PC-3 (cell line): ENCODE data around the gene POLDIP2.

ENCODE experiments used
- EZH2 ChIP-seq: fragments of 300-600 bp; sonication (generic); IDR thresholded peaks from one replicate; pipeline ENCODE4 v1.6.1; 2017; ENCODE audit warnings: antibody characterized with exemption, mild to moderate bottlenecking, low read length; ENCODE audit not compliant: unreplicated experiment
- TF ChIP-seq, protein P1 (sequence below): fragments of 300-600 bp; sonication (generic); conservative IDR thresholded peaks from 2 replicates; pipeline ENCODE4 v1.5.1; 2017; ENCODE audit warnings: antibody characterized with exemption, low read depth, mild to moderate bottlenecking, low read length

DNA sequence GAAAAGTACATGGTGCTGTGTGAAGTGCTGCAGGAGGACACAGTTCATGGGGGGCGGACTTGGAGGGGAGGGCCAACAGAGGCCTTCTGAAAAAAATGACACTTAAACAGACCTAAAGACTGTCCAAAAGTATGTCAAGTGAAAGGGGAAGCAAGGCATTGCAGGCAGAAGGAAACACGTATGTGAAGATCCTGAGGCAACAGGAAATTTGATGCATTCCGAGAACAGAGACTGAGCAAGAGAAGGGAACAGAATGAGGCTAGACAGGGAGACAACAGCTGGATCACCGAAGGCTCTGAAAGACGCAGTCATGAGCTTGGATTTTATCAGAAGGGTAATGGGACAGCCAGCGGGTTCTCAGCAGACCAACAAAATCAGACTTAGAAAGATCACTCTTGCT is 23.2 kb downstream of the POLDIP2 start:
- TF ChIP-seq, protein P1, sequence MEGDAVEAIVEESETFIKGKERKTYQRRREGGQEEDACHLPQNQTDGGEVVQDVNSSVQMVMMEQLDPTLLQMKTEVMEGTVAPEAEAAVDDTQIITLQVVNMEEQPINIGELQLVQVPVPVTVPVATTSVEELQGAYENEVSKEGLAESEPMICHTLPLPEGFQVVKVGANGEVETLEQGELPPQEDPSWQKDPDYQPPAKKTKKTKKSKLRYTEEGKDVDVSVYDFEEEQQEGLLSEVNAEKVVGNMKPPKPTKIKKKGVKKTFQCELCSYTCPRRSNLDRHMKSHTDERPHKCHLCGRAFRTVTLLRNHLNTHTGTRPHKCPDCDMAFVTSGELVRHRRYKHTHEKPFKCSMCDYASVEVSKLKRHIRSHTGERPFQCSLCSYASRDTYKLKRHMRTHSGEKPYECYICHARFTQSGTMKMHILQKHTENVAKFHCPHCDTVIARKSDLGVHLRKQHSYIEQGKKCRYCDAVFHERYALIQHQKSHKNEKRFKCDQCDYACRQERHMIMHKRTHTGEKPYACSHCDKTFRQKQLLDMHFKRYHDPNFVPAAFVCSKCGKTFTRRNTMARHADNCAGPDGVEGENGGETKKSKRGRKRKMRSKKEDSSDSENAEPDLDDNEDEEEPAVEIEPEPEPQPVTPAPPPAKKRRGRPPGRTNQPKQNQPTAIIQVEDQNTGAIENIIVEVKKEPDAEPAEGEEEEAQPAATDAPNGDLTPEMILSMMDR = no peak
- TF ChIP-seq EZH2 = no peak
